H7 (cell line): ENCODE measurements around the gene SP9. TPM values are rescaled to one million over a fixed set of nuclear protein-coding genes. Genes with fewer than 3 reads are reported as not detected.

Experiments
- DNase-seq: peaks from one replicate; pipeline ENCODE4 v3.0.0; 2012
- H3K27me3 ChIP-seq: 2 replicates; pipeline ENCODE4 v1.6.0; 2011; ENCODE audit warnings: mild to moderate bottlenecking, low read length; ENCODE audit not compliant: control insufficient read depth, insufficient read depth
- H3K36me3 ChIP-seq: replicated peaks from 2 replicates; pipeline ENCODE4 v1.5.1; 2011; ENCODE audit warnings: low read length; ENCODE audit not compliant: control insufficient read depth, insufficient read depth
- H3K4me3 ChIP-seq: 2 replicates; pipeline ENCODE4 v1.5.1; 2011; ENCODE audit warnings: low read depth, mild to moderate bottlenecking, control low read depth, low read length, moderate library complexity; ENCODE audit not compliant: insufficient read depth
- total RNA-seq: library from RNA; depleted of rRNA; stranded (reverse); fragments of >200 nt; shearing (Covaris generic); gene quantifications from 2 replicates; pipeline ENCODE4 v1.2.3, GENCODE V29; 2014

SP9 gene
- total RNA-seq, 1 experiment from 2014 or later, result 0.10 TPM

DNA sequence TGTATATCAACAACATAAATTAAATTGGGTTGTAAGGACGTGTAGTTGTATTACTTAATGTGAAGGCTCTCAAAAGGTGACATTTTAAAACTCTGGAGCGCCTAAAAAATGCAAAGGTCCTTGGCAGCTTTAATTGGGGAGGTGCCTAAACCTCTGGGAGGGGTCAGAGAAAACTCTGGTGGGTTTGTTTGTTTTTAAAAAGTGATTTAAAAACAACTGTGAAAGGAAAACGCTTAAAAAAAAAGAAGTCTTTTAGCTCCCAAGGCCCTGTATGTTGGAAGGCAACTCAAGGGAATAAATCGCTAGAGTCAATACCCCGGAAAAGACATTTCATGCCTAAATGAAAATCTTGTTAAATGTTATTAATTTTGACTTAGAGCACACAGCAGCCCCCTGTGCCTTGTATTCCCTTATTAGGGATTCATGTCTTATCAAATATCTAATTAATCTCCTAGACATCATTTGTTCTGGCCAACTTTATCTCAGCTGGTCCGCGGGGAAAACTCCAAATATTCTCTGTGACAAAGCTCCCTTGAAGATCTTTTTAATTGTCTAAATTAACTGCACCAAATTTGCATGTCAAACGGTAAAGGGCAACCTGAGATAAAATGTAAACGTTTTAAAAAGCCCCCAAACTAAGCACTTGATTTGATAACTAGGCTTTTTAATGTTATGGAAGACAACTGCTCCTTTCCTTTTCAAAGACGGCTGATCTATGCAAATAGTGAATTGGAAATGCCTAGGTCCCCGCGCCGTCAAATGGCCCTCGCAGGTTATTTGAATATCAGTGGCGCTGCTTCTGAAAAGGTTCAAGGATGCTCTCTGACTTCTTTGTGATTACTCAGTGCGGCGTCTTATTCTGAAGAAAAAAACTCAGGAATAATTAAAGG, 4.2 kb downstream of the SP9 start:
- DNase-seq, result peak; percentile 67
- Histone ChIP-seq H3K36me3 (no peaks in the 10 kb centered on the region), H3K4me3 (no peak overlapping the region), H3K27me3 (peaks cover 99% of the 10 kb centered on the region)

DNA sequence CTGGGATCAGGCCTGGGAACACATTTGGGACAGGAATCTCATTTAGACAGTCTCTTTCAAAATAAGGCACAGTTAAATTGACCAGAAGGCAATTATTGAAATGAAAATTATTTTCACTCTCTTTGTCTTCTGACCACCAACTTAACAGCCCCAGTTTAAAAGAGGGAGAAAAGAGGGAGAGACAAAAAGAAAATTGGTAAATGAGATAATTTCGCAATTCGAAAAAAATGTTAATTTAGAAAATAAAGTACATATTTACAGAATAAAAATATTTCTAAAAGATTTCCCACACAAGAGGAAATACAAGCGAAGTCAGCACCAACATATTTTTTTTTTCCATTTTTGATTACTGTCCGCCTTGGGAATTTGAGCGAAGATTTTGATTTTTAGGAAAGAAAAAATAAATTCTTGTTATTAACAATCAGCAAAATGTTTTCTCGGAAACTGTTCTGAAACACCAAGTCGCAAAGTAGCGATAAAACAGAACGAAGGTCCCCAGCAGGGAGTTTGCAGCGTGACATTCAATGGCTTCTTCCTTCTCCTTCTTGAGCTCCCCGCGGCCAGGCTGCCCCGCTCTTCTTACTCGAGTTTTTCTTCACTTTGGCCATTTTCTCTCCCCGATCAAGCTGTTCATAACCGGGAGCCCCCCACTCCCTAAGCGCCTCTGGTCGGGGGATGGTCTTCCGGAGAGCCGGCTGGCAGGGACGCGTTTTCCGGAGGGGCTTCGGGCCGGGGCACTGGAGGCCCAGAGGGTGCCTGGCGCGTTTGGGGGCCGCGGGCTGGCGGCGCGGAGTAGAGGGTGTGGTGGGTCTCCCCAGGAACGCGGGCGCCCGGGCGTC, 5.0 kb downstream of the SP9 start:
- H3K36me3 ChIP-seq, result no peaks in the 10 kb centered on the region
- DNase-seq, result no peak
- peaks cover 99% of the 10 kb centered on the region for H3K27me3 ChIP-seq
- H3K4me3 ChIP-seq, result peak overlapping the region; percentile 29

DNA sequence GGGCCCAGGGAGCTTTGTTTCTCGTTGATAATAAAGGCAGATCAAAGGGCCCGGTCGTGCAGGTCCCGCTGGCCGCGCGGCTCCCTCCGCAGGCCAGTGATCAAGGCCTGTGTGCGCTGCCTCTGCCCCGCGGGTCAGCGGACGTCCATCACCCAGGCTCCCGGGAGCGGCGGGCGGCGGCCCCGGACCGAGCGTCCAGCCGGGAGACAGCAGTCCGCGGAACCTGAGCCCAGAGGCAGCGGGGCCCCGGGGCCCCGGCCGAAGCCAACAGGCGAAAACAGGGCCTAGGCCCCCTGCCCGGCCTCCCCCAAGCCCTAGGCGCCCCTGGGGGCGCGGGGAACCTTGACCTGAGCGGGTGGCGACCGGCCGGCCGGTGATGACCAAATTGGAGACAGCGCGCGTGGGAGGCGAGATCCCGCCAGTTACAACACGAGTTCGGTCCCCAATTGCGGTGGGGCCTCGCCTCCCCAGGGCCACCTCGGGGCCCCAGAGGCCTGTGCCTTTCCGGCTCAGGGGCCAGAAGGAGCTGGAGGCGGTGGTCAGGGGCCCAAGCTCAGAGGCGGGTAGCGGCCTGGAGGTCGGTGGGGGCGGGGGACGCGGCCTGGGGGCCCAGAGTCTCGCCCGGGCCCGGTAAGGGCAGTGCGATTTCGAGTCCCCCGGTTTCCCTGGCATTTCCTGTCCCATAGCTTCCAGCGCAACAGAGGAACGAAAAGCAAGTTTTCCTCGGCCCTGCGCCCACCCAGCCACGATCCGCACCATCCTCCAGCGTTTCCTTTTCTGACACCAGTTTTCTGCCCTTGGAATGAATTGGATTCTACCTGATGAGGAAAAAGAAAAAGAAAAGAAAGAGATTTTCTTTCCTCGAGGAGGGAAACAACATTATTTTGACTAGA, 5.9 kb downstream of the SP9 start:
- Histone ChIP-seq H3K27me3 (peaks cover 93% of the 10 kb centered on the region), H3K4me3 (peak overlapping the region; percentile 29), H3K36me3 (no peaks in the 10 kb centered on the region)
- DNase-seq, result peak; percentile 80

DNA sequence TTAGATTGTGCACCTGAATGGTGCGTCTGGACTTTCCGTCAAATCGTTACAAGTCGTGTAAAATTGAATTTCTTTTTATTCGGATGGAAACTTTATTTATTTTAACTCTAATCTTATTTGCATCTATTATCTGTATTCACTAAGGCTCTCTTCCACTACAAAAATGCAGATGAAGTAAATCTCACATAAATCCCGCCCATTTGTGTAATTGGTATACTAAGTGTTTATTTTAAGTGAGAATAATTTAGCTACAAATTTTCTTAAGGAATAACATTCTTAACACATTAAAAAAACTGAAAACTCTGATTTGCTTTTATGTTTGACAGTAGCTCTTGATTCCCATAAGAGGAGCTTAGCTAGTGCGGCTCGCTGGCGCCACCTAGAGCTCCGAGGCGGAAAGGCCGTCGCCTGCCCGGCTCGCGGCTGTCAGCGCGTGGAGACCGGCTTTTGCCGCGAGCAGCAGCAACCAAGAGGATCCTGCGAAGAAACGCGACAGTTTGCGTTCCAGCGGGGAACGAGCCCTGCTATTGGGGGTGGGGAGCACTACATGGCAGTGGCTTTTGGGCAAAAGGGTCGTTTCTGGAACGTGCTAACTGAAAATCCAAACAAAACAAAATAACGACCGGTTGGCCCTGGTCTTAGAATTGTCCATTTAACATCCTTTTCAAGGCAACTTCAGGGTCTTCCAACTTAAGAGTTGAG, 6.7 kb downstream of the SP9 start:
- Histone ChIP-seq H3K4me3 (peak overlapping the region; percentile 11; the same call in 1 of the 2 replicates), H3K27me3 (peaks cover 85% of the 10 kb centered on the region), H3K36me3 (no peaks in the 10 kb centered on the region)
- peak; percentile 87 for DNase-seq

DNA sequence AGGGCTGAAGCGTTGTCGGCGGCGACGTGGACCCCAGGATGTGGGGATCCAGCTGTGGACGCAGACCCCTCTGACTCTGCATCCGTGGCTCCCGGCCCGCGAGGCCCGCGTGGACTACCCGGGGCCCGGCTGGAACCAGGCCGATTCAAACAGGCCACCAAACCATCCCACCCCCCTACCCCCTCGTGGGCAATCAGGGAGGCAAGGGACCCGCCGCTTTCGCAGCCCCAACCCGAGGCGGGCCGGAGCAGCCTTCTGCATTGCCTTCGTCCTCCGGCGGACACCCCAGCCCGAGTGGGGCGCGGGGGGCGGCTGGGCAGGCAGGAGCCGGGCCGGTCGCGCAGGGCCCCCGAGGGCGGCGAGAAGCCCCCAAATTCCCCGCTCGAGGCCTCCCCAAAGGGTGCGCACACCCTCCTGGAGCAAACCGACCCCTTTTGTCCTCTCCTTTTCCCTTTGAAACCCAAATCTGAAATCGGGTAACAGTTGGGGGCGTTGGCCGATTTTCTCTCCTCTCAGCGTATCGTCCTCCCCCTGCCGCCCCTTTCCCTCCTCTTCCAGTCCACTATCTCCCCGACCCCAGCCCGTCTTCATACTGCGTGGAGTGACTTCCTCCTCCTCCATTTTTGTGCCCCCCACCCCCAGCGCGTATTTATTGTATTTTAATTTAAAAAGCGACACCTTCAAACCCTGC, 7.4 kb downstream of the SP9 start:
- DNase-seq, result peak; percentile 68
- H3K36me3 ChIP-seq, result no peaks in the 10 kb centered on the region

DNA sequence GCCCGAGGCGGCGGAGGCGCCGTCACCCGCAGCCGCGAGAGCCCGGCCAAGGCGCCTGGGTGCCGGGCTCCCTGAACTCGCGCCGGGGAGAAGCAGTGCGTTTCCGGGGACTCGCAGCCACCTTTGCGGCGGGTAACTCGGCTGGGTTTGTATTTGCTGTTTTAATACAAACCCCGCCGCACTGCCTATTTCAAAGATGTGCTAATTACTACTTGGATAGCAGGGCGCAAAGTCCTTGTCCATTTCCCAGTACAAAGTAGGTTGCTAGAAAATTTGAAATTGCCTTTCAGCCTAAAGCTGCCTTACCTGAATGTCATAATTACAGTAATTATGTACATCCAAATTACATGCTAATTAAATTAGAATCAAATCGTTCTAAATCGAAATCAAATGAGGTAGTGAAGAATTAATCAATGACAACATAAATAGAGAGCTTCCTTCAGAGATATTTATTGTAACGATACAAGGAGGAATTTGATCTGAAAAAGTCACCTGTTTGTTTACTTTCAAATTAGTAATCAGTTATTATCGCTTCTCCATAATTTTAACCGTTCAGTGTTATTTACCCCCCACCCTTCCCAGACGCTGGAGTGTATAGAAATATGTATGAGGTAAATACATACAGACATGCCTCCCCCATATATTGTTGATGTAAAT, 8.1 kb downstream of the SP9 start:
- H3K4me3 ChIP-seq, result peak overlapping the region; percentile 19; the same call in 1 of the 2 replicates
- no peaks in the 10 kb centered on the region for H3K36me3 ChIP-seq
- peaks cover 71% of the 10 kb centered on the region for H3K27me3 ChIP-seq
- DNase-seq, result peak; percentile 61

More for the DNA sequence above, 7.4 kb downstream of the SP9 start:
- H3K27me3 ChIP-seq, result peaks cover 78% of the 10 kb centered on the region
- peak overlapping the region; percentile 19; the same call in 1 of the 2 replicates for H3K4me3 ChIP-seq

DNA sequence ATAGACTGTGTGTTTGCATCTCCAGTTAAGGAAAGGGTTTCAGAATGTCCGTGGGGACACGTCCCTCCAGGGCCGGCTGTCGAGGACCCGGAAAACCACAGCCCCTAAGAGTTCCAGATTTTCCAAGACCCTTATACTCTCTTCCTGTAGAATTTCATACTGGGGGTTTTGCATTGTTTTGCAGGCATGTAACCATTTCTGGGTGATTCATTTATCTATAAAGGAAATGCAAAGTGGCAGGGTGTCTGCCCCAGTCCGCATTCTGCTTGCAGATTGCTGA, 8.5 kb downstream of the SP9 start:
- H3K4me3 ChIP-seq, result peak overlapping the region; percentile 39; the same call in 1 of the 2 replicates
- DNase-seq, result peak; percentile 22

DNA sequence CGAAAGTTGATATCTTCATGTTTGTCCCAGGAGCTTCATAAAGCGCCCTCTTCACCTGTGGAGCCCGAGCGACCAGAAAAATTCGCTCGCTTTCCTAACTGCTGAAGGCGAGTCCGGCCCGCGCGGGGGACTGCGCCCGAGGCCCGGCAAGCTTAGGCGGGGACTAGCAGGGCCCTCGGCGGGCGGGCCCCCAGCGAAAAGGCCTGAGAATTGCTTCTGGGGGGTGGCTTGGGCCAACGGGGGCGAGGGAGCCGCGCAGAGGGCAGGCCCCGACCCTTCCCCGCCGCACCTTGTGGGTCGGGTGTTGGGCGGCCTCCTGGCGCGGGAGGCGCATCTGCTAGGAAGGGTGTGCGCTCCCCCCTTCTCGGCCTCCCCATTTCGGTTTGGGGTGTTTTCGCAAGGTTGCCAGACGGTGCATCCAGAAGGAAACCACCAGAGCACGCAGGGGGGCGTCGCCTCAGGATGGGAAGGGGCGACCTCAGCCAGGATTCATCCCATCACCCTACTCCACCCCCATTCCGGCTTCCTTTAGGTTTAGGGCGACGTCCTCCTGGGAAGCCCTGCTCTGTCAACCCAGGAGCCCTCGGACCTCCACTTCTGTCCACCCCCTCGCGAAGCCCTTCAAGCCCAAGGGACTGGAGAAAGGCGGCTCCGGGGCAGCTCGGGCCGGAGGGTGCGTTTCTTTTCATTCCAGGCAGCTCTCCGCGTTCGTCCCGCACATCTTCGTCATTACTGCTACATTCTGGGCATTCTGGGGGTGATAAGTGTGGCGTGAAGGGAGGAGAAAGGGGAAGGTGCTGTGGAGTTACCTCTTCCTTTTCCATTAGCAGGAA, 9.1 kb downstream of the SP9 start:
- peaks cover 61% of the 10 kb centered on the region for H3K27me3 ChIP-seq
- peak; percentile 63 for DNase-seq
- peak overlapping the region; percentile 39 for H3K4me3 ChIP-seq
- H3K36me3 ChIP-seq, result no peaks in the 10 kb centered on the region; the same call in 1 of the 2 replicates

More for the DNA sequence above, 8.5 kb downstream of the SP9 start:
- Histone ChIP-seq H3K36me3 (no peaks in the 10 kb centered on the region), H3K27me3 (peaks cover 66% of the 10 kb centered on the region)

DNA sequence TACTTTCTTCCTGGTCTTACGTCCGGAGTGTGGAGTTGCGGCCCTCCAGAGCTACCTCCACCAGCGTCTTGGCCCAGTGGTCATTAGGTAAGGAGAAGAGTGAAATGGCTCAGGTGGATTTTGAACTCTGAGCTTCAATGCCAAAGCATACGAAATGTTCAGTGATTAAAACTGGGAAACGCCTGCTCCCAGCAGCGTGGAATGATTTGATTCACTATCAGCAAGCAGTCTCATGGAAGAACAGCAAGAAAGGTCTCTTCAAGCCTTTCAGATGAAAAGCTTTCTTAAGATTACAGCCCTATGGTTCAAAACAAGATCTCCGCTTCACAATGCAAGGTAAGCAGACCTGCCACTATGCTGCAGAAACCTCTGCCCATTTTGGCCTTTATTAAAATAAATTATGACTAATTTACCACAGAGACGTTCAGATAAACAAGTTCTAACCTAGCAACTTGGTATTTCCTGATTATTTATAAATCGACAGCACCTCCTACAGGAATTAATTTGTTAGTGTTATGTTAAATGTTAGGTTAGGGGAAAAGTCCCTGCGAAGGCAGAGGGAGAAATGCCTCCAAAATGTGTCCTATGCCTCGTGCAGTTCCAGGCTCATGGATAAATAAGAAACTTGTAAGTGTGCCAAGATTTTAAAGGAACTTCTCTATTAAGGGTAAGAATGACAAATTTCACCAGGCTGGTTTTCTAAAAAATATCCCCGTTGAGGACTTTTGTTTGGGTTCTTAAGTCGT, 10.1 kb downstream of the SP9 start:
- Histone ChIP-seq H3K36me3 (no peaks in the 10 kb centered on the region; the same call in 1 of the 2 replicates), H3K4me3 (no peak overlapping the region), H3K27me3 (peaks cover 50% of the 10 kb centered on the region)
- peak; percentile 51 for DNase-seq

DNA sequence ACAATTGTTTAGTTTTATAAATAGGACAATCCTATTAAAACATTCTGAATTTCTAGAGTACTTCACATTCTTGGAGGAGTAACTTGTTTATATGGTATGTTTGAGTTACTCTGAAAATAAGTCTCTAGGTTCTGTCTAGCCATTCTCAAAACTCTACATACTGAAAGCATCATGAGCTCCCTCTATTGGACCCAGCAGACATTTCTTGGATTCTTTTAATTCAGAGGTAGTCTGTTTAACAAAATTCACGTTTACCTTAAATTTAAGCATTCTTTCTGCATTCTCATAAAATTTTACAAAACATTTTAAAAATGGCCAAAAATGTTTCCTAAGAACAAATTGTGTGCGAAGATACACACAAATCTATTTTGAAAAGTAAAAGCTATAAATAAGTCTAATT, 15.3 kb downstream of the SP9 start:
- Histone ChIP-seq H3K27me3 (no peaks in the 10 kb centered on the region; the same call in 1 of the 2 replicates), H3K36me3 (no peaks in the 10 kb centered on the region; the same call in 1 of the 2 replicates), H3K4me3 (no peak overlapping the region)
- DNase-seq, result peak; percentile 40

DNA sequence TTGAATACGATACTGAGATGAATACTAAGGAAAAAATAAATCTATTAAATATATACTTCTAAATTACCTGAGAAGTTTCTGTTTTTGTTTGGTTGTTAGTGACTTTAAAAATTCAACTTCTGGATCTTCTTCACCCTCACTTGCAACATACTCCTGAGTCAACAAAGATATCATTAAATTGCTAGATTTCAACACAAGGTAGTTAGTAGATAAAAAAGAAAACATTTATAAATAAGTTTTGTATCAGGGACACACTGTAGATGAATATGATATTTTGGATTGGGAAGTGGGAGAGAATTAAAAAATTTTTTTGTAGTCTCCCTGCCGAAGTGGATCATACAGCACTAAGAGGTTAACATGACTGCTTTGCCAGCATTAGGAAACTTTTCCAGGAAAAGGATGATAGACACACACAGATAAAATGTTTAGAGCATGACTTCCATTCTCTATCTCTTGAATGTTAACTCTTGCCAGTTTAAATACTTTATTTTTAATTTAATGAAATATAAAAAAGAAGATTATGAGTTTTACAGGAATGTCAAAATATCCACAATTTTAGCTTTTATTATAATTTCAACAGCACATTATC, 15.9 kb downstream of the SP9 start:
- no peaks in the 10 kb centered on the region; the same call in 1 of the 2 replicates for H3K36me3 ChIP-seq
- no peak for DNase-seq
- H3K27me3 ChIP-seq, result no peaks in the 10 kb centered on the region

More for the DNA sequence above, 15.9 kb downstream of the SP9 start:
- H3K4me3 ChIP-seq, result no peak overlapping the region
